SK-N-SH (cell line): ENCODE data around the gene NUDT14.

ENCODE experiments used
- FOSL2 ChIP-seq: IDR thresholded peaks from 2 replicates; pipeline ENCODE4 v1.4.0; 2012; ENCODE audit warnings: low read depth, mild to moderate bottlenecking, moderate library complexity, borderline replicate concordance
- NRF1 ChIP-seq: IDR thresholded peaks from 2 replicates; pipeline ENCODE4 v1.6.1; 2012; ENCODE audit warnings: low read depth, mild to moderate bottlenecking, low read length
- REST ChIP-seq: IDR thresholded peaks from 2 replicates; pipeline ENCODE4 v1.6.1; 2012; ENCODE audit warnings: mild to moderate bottlenecking, low read depth, low read length, moderate library complexity
- SIN3A ChIP-seq: IDR thresholded peaks from 2 replicates; pipeline ENCODE4 v1.6.1; 2012; ENCODE audit warnings: low read depth, mild to moderate bottlenecking, low read length, moderate library complexity, borderline replicate concordance
- YY1 ChIP-seq: IDR thresholded peaks from 2 replicates; pipeline ENCODE4 v1.4.0; 2012; ENCODE audit warnings: low read depth, mild to moderate bottlenecking
- TF ChIP-seq, protein P1 (sequence below): fragments of 200-600 bp; sonication (generic); IDR thresholded peaks from 2 replicates; pipeline ENCODE4 v1.6.1; 2017; ENCODE audit warnings: antibody characterized with exemption, mild to moderate bottlenecking, moderate library complexity

DNA sequence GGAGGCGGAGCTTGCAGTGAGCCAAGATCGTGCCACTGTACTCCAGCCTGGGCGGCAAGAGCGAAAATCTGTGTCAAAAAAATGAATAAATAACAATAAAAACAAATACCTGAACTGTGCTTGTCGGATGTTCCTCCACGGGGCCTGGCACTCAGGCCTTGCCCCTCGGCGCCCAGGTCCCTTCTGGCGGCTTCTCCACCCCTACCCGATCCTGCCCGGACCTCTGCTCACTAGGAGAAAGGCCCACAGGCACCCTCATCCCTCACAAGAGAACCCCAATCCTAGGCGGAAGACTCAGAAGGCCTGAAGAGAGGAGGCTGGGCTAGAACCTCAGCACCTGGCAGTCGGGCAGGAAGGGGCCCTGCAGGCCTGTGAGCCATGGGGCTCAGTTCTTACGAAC is 46.2 kb upstream of the NUDT14 start:
- TF ChIP-seq REST, result no peak
- TF ChIP-seq, protein P1, sequence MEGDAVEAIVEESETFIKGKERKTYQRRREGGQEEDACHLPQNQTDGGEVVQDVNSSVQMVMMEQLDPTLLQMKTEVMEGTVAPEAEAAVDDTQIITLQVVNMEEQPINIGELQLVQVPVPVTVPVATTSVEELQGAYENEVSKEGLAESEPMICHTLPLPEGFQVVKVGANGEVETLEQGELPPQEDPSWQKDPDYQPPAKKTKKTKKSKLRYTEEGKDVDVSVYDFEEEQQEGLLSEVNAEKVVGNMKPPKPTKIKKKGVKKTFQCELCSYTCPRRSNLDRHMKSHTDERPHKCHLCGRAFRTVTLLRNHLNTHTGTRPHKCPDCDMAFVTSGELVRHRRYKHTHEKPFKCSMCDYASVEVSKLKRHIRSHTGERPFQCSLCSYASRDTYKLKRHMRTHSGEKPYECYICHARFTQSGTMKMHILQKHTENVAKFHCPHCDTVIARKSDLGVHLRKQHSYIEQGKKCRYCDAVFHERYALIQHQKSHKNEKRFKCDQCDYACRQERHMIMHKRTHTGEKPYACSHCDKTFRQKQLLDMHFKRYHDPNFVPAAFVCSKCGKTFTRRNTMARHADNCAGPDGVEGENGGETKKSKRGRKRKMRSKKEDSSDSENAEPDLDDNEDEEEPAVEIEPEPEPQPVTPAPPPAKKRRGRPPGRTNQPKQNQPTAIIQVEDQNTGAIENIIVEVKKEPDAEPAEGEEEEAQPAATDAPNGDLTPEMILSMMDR, result no peak
- TF ChIP-seq FOSL2, result no peak
- TF ChIP-seq SIN3A, result no peak
- no peak for TF ChIP-seq YY1
- no peak for TF ChIP-seq NRF1
